Measurements from ENCODE around the gene SMAP2.
"Not testable (repeated sequence)": the region's sequence is repeated elsewhere in the genome, so short reads cannot be mapped to it uniquely, and the experiment has no call there.

The SMAP2 gene

DNA sequence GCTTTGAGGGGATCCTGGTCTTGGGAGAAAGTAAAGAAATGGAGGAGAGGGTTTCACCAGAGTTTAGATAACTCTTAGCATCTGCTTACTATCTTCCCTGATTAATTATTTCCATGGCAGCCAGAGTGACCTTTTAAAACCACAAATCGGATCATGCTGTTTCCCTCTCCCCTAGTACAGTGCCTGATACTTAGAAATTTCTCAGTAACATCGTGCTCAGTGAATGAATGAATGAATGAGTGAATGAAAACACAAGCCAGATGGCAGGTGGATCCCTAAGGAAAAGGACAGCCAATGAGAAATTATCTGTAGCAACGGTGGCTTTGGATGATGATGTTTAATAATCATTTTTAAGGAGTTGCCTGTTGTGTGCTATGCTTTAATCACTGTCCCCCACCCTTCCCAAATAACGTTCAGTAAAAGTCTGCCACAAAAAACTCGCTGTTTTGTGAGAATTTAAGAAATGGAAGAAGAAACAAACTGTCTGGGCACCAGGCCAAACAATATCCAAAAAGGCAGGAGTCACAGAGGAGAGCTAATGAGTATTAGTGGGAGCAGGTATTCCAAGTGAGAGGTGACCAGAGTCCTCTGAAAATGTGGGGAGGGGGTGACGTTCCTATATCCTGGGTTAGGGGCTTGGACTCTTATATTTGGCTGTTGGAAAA is 737 bp upstream of the SMAP2 start:
- no peak for DNase-seq (ENCODE audit: low read depth)

DNA sequence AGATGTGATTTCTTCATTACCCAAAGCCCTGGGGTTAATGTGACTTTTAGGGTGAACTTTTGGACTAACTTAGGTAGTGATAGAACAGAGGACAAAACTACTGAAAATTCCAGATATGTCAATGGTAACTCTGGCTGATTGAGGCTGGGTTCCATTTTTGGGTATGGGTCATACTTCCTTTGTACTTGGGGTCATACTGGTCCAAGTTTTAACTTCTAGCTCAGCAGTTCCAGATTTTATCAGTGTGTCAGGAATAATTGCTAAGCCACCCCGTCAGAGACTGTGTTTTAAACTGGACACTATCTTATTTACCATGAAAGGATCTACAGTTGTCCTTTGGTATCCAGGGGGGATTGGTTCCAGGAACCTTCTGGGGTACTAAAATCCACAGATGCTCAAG is 4.0 kb downstream of the SMAP2 start:
- DNase-seq (ENCODE audit: low read depth) = no peak

DNA sequence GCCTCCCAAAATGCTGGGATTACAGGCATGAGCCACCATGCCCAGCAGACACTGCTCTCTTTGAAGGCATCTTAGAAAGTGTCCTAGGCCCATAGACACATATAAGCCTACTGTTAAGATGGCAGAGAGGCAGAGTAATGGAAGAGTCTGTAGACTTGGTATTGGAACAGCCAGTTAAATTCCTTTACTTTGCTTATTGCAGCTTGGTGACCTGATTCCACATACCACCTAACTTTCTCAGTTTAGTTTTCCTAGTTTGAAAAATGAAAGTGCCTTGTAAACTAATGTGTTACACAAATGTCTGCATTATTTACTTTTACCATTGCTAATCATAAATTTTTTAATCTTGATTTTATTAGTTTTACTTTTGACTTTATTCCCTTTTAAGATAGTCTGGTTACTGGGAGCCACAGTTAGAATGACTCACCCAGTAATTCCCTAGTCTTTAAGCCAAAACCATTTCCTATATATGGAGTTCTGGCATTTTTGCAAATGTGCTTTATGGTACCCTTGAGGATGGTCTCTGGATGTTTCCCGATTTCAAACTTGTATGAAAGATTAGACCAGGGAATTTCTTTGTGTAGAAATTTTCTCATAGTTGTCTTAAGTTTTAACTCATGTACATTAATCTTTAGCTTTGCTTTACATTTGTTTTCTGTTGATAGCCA is 6.4 kb downstream of the SMAP2 start:
- no peak for DNase-seq (ENCODE audit: low read depth)

DNA sequence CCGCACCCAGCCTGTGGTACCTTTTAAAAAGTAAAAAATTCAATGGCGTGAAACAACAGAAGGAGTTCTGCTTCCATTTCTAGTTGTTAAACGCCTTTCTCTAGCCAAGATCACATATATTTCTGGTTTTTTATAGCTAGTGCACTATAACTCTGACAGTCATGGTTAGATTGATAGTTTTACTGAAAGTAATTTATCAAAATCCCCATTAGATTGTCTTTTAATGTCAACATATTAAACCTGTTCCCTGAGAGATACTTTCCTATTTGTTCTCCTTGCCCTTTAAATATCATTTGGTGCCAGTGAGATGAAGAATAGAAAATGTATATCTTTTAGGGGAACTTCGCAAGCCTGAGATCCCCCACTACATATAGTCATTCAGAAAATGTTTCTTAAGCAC is 7.3 kb downstream of the SMAP2 start:
- no peak for DNase-seq (ENCODE audit: low read depth)

DNA sequence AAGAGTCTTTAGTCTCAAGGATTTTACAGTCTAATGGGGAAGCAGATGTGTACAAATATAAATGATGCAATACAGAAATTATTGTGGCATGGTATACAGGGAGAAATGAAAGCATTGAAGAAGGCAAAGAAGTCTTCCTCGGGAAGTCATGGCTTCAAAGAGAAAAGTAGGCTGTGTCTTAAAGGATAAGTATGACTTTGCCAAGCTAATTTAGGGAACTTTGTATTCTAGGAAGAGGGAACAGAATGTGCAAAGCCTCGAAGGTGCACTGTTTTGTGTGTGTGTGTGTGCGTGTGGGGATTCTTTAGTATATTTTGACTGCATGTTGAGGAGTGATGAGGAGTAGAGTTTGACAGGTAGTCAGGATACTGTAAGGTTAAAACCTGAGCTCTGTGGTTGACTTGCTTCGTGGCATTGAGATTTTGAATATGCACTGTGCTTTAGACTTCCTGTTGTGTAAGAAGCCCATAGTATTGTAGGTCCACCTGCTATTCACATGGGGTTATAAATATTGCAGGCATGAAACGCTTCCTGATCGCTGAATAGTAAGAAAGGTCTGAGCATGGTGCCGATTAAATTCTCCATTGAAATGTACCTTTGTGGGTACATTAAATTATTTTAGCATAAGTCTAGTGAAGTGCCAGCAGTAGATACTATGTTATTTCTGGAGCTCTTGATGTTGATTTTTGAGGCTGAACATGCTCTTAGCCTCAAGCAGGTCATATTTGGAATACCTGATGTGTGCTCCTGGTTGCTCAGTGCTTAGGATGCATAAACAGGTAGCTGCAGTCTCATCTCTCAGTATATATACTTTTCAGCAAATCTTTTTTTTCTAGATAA is 8.0 kb downstream of the SMAP2 start:
- no peak for DNase-seq (ENCODE audit: low read depth)

DNA sequence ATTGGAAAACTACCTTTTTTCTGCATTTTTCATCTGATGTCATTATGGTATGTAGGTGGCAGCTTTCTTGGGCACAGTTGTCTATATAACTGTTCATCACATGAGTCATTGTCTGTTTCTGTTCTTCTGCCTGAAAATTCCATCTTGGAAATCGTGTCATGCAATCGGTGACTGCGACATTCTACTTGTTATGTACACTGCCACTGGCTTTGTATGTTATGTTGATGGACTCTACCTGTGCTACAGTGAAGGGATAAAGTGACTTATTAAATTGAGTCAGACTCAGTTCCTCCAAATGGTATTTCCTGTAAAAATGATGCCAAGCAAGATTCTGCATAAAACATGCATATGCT is 8.6 kb downstream of the SMAP2 start:
- DNase-seq (ENCODE audit: low read depth) = no peak

DNA sequence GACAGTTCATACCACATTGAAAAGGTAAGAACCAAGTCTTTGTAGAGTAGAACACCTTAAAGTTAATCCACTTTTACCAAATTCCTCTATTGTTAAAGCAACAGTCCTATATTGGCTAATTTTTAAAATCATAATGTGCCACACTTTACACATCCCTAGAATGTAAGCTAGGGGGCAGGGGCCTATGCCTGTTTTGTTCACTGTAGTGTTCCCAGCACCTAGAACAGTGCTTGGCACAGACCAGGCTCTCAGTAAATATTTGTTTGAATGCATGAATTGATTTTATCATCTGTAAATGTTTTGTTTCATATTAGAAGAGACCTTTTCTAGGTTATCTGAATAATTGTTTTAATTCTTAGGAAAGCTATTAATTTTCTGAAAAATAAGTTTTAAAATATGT is 9.1 kb downstream of the SMAP2 start:
- no peak for DNase-seq (ENCODE audit: low read depth)

DNA sequence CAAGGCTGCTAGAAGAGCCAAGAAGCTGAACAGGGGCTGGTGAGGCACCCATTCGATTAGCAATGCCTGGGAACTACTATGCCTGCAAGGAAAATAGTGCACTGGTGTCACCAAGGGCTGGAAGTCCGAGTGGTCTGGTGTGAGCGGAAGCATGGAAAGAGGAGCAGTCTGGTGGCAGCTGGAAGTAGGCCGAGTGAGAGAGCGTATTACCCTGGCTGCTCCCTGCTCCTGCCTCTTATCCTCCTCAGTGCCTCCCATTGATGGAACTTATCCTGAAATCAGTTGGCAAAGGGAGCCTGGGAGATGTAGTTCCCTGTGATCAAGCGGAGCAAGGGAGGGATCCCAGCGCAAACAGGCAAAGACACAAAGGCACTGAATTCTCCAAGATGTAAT is 9.6 kb downstream of the SMAP2 start:
- no peak for DNase-seq (ENCODE audit: low read depth)

DNA sequence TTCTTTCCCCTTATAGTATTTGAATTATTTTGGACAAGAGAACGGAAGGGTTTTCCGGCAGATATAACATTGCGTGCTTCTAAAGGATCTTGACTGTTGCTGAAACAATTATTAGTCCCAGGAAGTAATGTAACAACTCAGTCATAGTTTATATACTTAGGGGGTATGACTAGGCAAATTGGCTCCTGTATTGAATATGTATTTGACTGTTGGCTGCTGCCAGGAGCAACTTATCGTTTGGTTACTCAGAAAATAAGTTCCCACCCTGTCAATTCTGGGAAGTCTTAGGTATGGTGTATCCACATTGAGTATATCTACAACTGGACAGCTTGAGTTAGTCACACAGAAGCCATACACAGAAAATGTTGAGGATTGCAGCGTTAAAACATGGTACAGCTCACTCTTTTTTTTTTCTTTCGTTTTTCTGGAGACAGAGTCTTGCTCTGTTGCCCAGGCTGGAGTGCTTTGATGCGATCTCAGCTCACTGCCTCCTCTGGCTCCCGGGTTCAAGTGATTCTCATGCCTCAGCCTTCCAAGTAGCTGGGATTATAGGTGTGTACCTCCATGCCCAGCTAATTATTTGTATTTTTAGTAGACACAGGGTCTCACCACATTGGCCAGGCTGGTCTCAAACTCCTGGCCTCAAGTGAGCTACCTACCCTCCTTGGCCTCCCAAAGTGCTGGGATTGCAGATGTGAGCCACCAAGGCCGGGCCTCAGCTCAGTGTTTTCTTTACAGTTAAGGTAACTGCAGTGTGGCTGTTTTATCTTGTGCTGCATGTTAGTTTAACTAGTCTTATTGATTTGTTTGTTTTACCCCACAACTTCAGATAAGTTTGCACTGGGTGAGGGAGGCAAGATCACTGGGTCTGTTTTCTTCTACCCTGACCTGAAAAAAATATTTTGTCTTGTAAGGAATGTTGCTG is 10.2 kb downstream of the SMAP2 start:
- no peak for DNase-seq (ENCODE audit: low read depth)

DNA sequence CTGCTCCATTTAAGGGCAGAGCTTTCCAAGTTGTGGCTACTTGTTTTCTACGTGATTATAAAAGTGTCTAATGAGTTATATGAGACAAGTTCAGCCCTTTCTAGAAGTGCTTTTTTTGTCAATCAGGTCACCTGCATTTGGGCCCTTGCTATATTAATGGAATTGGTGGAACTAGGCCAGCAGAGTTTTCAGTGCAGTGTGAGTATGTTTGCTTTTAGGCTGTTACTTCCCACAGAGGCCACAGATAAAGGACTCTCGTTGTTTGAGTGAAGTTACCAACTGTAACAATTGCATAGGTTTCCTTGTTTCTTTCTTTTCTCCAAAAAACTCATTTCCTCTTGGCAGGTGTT is 10.9 kb downstream of the SMAP2 start:
- DNase-seq (ENCODE audit: low read depth) = no peak

DNA sequence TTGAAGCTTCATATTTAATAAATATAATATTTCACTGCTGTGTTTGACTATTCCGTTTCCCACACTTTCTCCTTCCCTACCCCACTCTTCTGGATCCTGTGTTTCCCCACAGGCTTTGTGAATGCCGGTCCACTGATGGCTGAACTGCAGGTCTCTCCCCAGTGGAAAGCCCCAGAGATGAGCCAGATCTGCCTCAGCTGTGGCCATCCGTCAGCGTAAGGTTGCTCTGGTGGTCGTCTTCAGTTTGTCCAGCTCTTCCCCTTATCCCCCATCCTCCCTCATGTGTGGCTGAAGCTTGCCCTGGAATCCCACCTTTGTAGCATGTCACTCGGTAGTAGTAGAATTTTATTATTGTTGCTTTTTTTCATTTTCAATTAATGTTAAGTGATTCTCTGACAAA is 11.4 kb downstream of the SMAP2 start:
- DNase-seq (ENCODE audit: low read depth) = no peak

DNA sequence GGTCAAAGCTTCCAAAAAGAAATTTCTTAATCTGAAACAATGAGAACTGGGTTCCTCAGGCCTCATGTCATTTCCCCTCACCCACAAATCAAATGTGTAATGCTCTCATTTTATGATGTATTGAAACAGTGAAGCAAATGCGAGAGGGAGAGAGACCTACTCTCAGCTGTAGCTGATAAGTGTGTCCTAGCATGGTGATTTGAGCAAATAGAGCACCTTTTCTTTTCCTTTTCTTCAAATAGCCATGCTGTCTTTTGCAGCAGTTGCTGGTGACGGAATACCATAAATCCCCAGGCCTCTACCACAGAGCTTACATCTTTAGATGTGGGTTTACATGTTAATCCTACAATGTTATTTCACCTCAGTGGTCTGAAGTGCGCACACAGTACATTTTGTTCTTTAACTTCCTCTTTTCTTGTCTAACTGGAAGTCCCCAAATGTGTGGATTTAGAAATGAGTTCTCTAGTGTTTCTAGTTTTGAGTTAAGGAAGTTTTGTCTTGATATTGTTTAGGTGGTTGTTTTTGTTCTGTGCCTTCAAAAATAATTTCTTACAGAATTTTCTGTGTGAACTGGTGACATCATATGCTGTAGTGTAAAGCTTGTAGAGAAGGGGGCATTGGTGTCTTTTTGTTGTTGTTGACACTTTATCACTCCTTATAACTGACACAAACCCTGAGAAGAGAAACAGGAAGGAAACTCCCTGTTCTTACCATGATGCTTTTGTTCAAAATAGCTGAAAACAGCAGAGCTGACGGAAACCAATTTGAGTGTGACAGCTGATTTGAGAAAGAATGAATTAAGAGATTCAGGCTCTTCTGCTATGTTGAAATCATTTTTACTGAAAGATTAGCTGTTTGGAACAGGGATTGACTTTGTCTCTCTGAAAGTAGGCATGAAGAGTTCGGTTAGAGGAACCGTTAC is 12.2 kb downstream of the SMAP2 start:
- no peak for DNase-seq (ENCODE audit: low read depth)

DNA sequence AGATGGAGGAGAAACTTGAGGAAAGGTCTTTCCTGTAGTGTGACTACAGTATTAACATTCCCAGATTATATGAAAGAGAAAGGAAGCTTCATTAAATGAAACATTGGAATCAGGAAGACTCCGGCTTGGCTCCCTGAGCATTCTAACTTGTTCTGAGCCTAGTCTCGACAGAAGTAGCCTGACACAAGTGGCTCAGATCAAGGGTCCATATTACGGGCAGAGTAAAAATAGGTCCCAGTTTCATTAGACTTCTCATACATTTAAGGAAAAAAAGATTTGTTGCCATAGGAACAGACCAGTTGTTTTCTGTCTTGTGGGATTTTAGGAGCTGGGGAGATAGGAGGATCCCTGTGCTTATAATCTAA is 12.8 kb downstream of the SMAP2 start:
- no peak for DNase-seq (ENCODE audit: low read depth)

DNA sequence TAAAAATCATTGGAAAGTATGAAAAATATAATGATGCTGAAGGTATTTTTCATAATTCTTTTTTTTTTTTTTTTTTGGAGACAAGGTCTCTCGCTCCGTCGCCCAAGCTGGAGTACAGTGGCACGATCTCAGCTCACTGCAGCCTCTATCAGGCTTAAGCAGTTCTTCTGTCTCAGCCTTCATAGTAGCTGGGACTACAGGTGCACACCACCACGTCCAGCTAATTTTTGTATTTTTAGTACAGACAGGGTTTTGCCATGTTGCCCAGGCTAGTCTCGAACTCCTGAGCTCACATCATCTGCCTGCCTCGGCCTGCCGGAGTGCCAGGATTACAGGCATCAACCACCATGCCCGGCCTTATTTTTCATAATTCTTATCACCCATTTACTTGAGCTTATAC is 13.3 kb downstream of the SMAP2 start:
- no peak for DNase-seq (ENCODE audit: low read depth)

DNA sequence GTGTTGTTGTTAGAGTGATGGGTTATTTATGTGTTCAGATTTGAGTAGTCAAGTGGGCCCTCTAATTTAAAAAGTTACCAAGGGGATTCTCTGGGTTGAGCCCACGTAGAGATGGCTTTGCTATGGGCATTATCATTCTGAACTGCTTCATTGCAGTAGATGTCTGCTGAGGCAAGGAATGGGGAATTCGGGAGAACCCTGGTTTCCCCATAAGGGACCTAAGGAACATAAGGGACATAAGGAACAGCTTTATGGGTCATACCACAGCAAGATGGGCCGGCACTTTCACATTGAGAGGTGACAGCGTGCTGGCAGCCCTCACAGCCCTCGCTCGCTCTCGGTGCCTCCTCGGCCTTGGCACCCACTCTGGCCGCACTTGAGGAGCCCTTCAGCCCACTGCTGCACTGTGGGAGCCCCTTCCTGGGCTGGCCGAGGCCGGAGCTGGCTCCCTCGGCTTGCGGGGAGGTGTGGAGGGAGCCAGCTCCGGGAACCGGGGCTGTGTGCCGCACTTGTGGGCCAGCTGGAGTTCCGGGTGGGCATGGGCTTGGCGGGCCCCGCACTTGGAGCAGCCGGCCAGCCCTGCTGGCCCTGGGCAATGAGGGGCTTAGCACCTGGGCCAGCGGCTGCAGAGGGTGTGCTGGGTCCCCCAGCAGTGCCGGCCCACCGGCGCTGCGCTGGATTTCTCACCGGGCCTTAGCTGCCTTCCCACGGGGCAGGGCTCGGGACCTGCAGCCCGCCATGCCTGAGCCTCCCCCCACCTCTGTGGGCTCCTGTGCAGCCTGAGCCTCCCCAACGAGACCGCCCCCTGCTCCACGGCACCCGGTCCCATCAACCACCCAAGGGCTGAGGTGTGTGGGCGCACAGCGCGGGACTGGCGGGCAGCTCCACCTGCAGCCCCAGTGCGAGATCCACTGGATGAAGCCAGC is 14.1 kb downstream of the SMAP2 start:
- not testable (repeated sequence) for DNase-seq (ENCODE audit: low read depth)

DNA sequence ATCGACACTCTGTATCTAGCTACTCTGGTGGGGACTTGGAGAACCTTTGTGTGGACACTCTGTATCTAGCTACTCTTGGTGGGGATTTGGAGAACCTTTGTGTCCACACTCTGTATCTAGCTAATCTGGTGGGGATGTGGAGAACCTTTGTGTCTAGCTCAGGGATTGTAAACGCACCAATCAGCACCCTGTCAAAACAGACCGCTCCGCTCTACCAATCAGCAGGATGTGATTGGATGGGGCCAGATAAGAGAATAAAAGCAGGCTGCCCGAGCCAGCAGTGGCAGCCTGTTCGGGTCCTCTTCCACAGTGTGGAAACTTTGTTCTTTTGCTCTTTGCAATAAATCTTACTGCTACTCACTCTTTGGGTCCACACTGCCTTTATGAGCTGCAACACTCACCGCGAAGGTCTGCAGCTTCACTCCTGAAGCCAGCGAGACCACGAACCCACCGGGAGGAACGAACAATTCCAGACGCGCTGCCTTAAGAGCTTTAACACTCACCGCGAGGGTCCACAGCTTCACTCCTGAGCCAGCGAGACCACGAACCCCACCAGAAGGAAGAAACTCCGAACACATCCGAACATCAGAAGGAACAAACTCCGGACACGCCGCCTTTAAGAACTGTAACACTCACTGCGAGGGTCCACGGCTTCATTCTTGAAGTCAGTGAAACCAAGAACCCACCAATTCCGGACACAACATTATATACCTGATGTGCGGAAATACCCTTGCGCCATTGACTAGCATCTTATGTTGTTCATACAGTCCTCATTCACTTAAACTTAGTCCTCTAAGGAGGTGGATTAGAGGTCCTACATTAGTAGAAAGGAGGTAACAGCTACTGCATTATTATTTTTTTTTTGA is 15.2 kb downstream of the SMAP2 start:
- DNase-seq (ENCODE audit: low read depth) = not testable (repeated sequence)

DNA sequence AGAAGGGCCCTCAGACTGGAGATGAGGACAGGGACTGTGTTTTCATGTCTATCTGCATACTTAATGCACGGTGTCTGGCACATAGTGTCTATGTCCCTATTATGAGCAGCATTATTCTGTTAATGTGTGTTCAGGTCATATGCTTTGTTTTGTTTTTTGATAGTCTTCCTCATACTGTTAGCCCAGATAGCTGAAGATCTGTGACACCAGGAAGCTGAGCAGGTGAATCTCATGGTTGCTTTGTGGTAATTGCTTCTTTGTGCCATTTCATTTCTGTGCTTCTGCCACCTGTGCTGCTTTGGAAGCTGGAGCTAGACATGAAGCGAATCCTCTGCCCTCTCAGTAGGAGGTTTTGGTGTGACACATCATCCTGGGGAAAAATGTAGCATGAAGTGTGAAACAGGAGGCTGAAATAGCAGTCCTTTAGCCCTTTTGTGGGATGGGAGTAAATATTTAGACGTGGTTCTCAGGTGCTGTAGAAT is 15.8 kb downstream of the SMAP2 start:
- no peak for DNase-seq (ENCODE audit: low read depth)

DNA sequence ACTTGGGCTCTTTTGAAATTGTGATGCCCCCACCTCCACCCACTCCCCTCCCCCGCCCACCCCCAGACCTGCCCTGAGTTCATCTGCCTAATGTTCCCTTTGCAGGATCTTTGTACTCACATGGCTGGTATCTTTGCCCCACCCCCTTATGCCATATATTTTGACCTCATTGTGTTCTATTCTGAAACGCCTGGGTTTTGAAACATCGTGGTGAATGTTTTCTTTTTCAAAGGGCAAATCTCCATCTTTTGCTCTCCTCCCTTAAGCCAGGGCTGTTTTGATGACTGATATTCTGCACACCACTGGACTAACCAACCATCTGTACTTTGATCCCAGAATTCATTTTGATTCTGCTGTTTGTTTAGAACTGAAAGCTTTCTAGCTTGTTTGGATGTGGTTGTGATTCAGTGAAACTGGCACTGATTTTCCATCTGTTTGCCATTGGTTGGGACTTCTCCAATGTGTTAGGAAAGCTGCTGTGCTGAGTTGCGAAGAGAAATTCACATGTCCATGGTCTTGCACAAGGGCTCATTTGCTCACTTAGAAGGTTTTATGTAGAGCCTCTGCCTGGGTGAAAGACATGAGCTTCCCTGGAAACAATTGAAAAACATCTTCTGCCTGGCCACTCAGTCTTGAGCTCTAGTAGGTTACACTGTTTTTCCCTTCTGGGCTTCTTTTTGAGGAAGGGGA is 16.5 kb downstream of the SMAP2 start:
- DNase-seq (ENCODE audit: low read depth) = no peak

Data from stimulated activated CD8-positive, alpha-beta memory T cell treated with anti-CD3 and anti-CD28 coated beads, Interleukin-7, amount 100 ng/mL, for 24 hours (primary cell).